Mononuclear cell (primary cell): ENCODE results near the gene GUCD1. TPM values are rescaled to one million over a fixed set of nuclear protein-coding genes. Genes with fewer than 3 reads are reported as not detected.

ENCODE experiments used
- H3K27me3 ChIP-seq: 2 replicates; pipeline ENCODE4 v1.6.0; 2011; ENCODE audit warnings: low read length, control low read depth; ENCODE audit not compliant: insufficient read depth
- H3K4me1 ChIP-seq: 2 replicates; pipeline ENCODE4 v1.5.1; 2011; ENCODE audit warnings: mild to moderate bottlenecking, low read length, control low read depth; ENCODE audit not compliant: insufficient read depth
- H3K4me3 ChIP-seq: 2 replicates; pipeline ENCODE4 v1.5.1; 2011; ENCODE audit warnings: mild to moderate bottlenecking, low read length, moderate library complexity
- H3K9me3 ChIP-seq: 2 replicates; pipeline ENCODE4 v1.5.1; 2011; ENCODE audit warnings: low read depth, mild to moderate bottlenecking, control low read depth, low read length
- total RNA-seq: library from RNA; depleted of rRNA; stranded (reverse); fragments of >200 nt; gene quantifications from one replicate; pipeline ENCODE4 v1.2.3, GENCODE V29; 2012

The GUCD1 gene
- total RNA-seq, 1 donor, result 88.6 TPM

- no peaks in the 10 kb centered on the region for H3K9me3 ChIP-seq
- H3K4me3 ChIP-seq, result no peak overlapping the region
- H3K4me1 ChIP-seq, result no peaks in the 10 kb centered on the region
- H3K27me3 ChIP-seq, result no peaks in the 10 kb centered on the region
Observed at GRCh38 chr22:24583221-24584165, 28.6 kb upstream of the GUCD1 start.

GRCh38 chr22:24582056-24582814 lies 27.3 kb upstream of the GUCD1 start:
- Histone ChIP-seq H3K9me3 (no peaks in the 10 kb centered on the region), H3K27me3 (no peaks in the 10 kb centered on the region), H3K4me3 (no peak overlapping the region), H3K4me1 (no peaks in the 10 kb centered on the region)

GRCh38 chr22:24580276-24580675 lies 25.3 kb upstream of the GUCD1 start:
- Histone ChIP-seq H3K9me3 (no peaks in the 10 kb centered on the region), H3K4me1 (no peaks in the 10 kb centered on the region), H3K27me3 (no peaks in the 10 kb centered on the region), H3K4me3 (no peak overlapping the region)

- Histone ChIP-seq H3K4me1 (no peaks in the 10 kb centered on the region), H3K4me3 (no peak overlapping the region), H3K27me3 (no peaks in the 10 kb centered on the region), H3K9me3 (no peaks in the 10 kb centered on the region)
Observed at GRCh38 chr22:24579258-24579601, 24.3 kb upstream of the GUCD1 start.

- no peaks in the 10 kb centered on the region for H3K27me3 ChIP-seq
- no peaks in the 10 kb centered on the region for H3K4me1 ChIP-seq
- H3K9me3 ChIP-seq, result no peaks in the 10 kb centered on the region
- no peak overlapping the region for H3K4me3 ChIP-seq
Observed at GRCh38 chr22:24578355-24579257, 23.7 kb upstream of the GUCD1 start.

- H3K4me3 ChIP-seq, result no peak overlapping the region
- H3K9me3 ChIP-seq, result no peaks in the 10 kb centered on the region
- H3K4me1 ChIP-seq, result no peaks in the 10 kb centered on the region
- H3K27me3 ChIP-seq, result no peaks in the 10 kb centered on the region
Observed at GRCh38 chr22:24576778-24577177, 21.8 kb upstream of the GUCD1 start.

GRCh38 chr22:24571266-24571665 lies 16.3 kb upstream of the GUCD1 start:
- Histone ChIP-seq H3K4me1 (no peaks in the 10 kb centered on the region), H3K4me3 (no peak overlapping the region), H3K27me3 (no peaks in the 10 kb centered on the region), H3K9me3 (no peaks in the 10 kb centered on the region)

GRCh38 chr22:24567668-24568067 lies 12.7 kb upstream of the GUCD1 start:
- Histone ChIP-seq H3K9me3 (no peaks in the 10 kb centered on the region), H3K4me1 (peaks cover 11% of the 10 kb centered on the region), H3K27me3 (no peaks in the 10 kb centered on the region), H3K4me3 (no peak overlapping the region)

GRCh38 chr22:24566899-24567511 lies 12.1 kb upstream of the GUCD1 start:
- Histone ChIP-seq H3K27me3 (no peaks in the 10 kb centered on the region), H3K4me1 (peaks cover 11% of the 10 kb centered on the region), H3K4me3 (no peak overlapping the region), H3K9me3 (no peaks in the 10 kb centered on the region)

- no peaks in the 10 kb centered on the region for H3K27me3 ChIP-seq
- no peak overlapping the region for H3K4me3 ChIP-seq
- no peaks in the 10 kb centered on the region for H3K9me3 ChIP-seq
- peaks cover 11% of the 10 kb centered on the region for H3K4me1 ChIP-seq
Observed at GRCh38 chr22:24565077-24565476, 10.1 kb upstream of the GUCD1 start.

- Histone ChIP-seq H3K27me3 (no peaks in the 10 kb centered on the region), H3K4me3 (no peak overlapping the region), H3K4me1 (peaks cover 14% of the 10 kb centered on the region), H3K9me3 (no peaks in the 10 kb centered on the region)
Observed at GRCh38 chr22:24564376-24565058, 9.6 kb upstream of the GUCD1 start.

- Histone ChIP-seq H3K27me3 (no peaks in the 10 kb centered on the region), H3K4me1 (peaks cover 17% of the 10 kb centered on the region), H3K4me3 (no peak overlapping the region), H3K9me3 (no peaks in the 10 kb centered on the region)
Observed at GRCh38 chr22:24563246-24563645, 8.3 kb upstream of the GUCD1 start.

- Histone ChIP-seq H3K4me1 (peaks cover 35% of the 10 kb centered on the region), H3K4me3 (no peak overlapping the region), H3K9me3 (no peaks in the 10 kb centered on the region), H3K27me3 (no peaks in the 10 kb centered on the region)
Observed at GRCh38 chr22:24559471-24559870, 4.5 kb upstream of the GUCD1 start.
